Cerebellar nuclear complex (tissue), 1 donor: ENCODE measurements around the gene SSBP3.

Experiments used
- DNase-seq, 2 experiments: peaks; one replicate each; lab custom pipeline; 2025; lab: John Stamatoyannopoulos, UW

SSBP3 gene

DNA sequence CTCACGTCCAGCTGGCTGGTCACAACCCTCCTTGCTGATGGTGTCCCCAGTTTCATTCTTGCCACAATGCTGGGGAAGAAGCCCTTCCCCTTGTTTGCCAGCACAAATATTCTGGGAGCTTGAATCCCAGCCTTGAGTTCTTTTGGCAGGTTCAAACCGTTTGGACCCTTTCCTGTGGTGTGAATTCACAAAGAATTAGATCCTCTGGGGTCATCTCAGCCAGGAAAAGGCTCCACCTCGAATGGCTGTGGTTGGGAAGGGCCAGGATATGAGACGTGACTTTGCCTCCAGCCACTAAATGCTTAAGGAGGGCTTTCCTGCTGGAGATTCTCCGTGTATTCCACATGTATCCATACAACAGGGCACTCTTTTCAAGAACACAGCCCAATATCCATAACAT lies 139.3 kb downstream of the SSBP3 start:
- no peak for DNase-seq

DNA sequence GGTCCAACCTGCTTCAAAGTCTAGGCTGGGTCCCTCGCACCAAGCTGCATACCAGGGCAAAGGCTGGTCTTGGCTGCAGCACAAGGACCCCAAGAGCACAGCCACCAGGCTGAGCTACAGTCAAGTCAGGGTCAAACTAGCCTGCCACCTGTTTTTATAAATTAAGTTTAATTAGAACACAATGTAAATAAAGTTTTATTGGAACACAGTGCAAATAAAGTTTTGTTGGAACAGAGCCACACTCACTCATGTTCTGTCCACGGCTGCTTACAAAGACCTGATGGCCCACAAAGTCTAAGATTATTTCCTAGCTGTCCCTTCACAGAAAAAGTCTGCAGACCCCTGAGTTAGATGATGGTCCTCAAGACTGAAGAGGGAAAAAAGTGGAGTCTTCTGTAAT lies 140.0 kb downstream of the SSBP3 start:
- no peak for DNase-seq

DNA sequence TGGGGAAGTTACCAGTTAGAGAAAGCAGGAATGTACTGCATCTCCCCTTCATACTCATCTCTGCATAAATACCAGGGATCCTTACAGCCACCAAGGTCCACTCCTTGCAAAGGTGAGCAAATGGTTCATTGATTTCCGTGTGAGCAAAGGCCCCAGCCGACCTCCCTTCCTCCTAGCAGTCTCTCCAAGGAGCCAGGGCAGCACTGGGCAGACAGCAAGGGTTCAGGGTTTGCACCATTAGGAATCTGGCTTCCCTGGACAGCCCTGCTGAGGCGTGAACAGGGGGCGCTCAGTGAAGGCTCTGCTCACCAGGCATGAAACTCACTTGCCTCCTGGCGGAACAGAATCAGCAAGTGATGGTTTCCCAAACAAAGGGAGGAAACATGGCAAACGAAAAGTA lies 140.5 kb downstream of the SSBP3 start:
- no peak for DNase-seq

DNA sequence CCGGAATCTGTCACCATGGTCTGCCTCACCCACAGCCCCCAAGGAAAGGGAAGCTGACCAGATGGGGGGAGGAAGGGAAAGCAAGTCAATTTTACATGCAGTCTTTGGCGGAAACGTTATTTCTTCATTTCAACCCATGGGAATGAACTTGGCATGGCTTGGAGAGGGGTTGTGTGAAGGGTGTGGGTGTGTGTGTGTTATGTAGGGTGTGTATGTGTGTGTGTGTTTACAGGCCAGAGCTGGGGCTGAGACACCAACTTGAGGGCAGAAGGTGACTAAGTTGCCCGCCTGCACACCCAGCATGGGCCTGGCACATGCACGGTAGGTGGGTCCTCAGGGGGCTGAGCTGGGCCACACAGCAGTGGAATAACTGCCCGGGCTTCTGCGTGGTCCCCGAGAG lies 141.1 kb downstream of the SSBP3 start:
- no peak for DNase-seq

DNA sequence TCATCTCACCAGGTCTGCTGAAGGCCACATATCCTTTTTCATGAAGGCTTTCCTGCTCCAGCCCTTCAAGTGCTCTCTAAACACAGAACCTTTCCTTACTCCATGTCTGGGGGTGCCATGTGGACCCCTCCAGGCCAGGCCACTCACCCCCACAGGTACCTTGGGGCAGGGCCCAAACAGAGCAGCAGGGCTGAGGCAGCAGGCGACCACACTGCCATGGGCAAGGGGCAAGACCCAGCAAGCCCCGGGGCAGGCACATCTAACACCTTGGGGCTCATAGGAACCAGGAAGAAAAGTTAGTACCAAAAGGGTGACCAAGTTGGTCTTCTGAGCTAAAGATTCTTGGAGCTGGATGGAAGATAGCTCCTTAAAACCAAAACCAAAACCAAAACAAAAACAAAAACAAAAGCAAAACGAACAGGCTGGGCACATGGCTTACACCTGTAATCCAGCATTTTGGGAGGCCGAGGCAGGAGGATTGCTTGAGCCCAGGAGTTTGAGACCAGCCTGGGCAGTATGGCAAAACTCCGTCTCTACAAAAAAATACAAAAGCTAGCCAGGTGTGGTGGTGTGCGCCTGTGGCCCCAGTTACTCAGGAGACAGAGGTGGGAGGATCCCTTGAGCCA lies 142.5 kb downstream of the SSBP3 start:
- no peak for DNase-seq

DNA sequence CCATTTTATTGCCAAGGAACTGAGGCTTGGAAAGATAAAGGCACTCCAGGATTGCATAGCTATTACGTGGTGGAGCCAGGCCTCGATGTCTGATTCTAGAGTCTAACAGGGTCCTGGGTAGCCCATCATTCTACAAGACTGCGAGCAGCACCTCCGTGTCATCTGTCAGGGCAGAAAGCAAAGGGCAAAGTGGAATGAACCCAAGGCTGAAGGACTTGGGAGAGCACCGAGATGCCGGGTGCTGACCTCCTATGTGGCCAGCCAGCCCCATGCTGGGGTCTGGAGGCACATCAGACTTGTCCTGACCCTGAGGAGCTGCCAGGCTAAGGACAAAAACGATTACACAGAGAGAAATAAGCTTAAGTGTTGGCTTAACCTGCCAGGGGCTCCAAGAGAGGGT lies 143.9 kb downstream of the SSBP3 start:
- DNase-seq, result no peak

DNA sequence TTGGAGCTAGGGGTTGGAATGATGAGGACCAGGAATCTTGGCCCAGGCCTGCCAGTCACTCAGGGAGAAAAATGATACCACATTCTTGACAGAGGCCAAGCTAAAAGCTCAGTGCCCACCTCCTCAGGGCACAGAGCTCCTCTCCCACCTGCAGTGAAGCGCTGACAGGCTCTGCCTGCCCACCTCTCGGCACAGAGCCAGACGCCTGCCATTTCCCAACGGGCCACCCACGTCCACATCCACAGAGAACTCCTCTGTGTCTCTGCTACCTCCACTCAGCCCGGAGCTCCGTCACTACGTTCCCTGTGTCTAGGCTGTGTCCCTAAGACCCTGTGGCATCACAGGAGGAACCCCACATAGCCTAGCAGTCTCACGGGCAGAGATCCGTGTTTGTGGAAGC lies 145.4 kb downstream of the SSBP3 start:
- DNase-seq, result no peak

DNA sequence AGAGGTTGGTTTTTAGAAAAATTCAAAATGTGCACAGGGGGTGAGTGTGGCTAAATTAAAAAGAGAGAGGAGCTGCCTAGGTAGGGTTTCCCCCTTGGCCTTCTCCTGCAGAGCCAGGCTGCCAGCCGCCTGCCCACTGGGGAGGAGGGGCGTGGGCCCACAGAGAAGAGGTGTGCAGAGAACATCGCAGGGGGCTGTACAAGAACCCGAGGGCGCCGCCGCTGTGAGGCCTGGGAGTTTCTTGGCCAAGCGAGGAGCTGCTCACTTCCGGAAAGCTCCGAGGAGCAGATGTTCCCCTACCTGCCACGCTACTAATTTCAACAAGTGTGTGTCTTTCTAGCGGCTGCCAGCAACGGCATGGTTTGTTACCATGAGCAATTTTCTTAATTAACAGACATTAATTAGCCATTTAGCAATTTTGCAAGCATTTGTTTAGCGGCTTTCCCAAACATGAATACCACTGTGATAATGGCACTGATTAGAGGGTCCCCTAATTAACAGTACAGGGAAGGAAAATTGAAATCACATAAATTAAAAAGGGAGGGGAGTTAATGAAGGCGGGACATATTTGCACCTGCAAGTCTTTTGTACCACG lies 146.6 kb downstream of the SSBP3 start:
- DNase-seq, result no peak

DNA sequence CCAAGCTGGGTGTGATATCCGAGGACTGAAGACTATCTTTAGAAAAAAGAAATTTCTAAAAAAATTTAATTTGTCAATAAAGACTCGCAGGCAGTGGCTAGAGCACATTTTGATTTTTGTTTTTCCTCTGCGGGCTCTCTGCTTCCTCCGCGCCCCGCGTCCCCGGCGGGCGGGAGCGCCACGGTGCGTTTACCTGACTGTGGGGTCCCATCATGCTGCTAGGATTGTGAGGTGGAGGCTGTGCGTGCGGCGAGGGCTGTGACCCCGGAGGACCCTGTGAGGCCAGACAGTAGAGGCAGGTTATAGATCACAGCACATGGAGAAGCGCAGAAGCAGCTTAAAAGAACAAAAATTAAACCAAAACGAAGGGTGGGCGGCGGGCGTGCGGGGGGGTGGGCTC lies 148.3 kb downstream of the SSBP3 start:
- DNase-seq, result no peak

DNA sequence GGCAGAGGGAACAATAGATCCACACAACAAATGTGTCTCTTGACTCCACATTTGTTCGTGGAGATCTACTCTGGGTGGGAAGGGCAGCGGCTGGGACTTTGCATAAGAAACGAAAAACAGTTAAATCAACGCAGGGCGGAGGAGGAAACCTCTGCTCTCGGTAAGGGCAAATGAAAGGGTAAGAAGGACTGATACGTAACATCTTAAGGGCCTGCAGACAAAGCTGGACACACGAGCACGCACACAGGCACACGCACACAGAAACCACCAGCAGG lies 148.9 kb downstream of the SSBP3 start:
- no peak for DNase-seq

DNA sequence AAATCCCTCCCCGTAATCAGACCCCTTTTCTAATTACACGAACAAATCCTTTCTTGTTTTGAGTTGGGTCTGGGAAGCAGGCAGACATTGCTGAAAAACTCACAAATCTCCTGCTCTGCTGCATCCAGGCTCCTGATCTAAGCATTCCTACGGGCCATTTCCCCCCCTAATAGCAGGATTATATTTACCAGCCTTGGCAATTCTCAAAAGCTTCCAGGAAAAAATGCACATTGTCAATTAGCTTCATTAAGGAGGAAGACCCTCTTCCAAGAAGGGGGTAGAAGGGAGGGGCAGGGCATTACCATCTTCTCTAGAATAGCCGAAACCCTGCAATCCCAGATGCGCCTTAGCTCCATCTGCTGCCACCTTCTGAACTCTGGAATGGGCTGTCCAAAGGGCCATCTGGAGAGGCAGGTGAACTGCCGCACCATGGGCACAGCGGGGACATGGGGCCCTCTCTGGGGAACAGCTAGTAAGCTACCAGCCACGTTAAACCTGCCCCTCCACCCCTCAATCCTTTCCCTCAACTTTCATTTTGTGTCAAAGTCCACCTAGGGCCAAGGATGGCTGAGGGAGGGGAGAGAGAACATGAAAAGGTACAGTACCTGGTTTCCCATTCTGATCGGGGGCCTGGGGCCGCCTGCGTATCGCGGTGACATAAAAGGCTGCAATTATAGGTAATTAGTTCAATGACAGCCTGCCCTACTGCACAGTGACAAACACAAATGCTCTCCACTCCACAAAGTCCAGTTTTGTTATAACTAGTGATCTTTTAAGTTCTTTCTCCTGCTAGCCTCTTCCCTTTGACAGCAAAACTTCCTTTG lies 149.5 kb downstream of the SSBP3 start:
- DNase-seq, result no peak

DNA sequence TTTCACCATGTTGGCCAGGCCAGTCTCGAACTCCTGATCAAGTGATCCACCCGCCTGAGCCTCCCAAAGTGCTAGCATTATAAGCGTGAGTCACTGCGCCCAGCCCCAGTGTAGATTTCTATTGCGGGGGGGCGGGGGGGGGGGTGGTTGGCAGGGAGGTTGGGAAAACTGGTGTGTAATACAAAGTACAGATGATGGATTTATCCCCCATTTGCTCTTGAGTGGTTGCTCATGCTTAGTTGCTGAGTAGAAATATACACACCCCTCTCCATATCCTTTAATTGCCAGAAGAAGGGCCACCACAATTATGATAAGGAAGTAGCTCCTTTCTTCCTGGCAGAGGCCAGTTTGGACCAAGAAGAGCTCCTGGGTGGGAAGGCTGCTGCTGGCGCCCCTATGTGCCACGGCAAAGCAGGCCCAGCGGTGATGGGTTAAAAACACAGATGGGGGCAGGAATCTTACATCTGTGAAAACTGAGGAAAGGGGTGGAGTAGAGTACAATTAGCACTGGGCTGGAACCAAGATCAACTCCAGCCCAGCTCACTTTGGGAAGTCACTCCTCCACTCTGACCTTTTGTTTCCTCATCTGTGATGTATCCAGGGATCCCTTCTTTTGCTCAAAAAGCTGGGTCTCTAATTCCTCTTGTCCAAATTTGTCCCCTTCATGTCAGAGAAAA lies 151.0 kb downstream of the SSBP3 start:
- DNase-seq, result no peak

DNA sequence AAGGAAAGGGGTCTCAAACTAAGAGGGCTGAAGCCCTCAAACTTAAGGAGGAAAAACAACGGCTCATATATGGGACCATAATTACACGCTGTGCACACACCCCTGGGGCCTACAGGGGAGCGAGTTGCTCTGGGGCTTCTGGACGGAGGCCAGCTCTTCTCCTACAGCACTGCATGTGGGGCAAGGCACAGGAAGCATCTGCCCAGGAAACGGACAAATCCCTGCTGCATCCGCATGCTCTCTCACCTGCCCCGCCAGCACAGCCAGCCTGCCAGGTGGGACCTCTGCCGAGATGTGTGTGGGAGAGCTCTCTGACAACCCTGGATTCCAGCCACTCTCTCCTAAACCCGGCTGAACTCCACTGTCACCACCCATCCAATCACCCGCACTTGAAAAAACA lies 152.1 kb downstream of the SSBP3 start:
- peak; percentile 11 to 65 for DNase-seq

DNA sequence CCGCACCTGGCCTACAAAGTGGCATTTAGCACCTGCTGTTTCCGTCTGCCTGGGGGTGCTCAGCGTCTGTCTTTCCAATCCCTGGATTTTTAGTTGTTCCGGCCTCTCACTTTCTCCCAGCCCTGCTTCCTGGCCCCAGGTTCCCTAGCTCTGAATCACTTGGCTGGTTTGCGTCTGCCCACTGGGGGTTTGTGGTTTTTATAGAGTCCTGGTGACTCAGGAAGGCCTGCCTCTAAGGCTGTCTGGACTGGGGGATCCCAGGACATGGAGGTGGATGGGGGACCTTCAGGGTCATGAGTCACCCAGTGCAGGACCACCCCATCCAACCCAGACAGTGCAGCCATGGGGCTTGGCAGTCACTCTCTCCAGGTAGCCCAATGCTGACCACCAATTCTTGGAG lies 152.7 kb downstream of the SSBP3 start:
- no peak for DNase-seq

DNA sequence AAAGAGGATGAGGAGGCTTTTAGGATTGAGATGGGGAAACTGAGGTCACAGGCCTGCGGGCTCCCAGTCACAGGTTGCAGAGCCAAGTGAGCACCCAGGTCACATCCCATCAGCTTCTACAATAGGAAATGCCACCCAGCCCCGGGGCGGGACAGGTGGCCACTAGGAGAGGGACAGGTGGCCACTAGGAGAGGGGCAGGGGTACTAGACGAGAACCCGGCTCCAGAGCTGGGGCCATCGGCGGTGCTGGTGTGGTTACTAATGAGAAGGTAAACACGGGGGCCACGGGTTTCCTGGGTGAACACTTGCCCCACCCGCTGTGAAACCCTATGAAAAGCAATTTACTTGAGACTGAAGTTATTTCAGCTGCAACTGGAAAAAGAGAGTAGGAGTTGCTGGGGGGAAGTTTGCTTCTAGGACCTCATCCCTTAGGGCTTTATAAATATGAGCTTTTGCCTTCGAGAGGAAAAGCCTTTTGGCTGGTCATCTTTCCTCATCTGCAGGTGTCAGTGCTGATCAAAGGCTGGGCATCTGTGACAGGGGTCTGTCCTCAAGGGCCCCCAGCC lies 153.7 kb downstream of the SSBP3 start:
- DNase-seq, result no peak

DNA sequence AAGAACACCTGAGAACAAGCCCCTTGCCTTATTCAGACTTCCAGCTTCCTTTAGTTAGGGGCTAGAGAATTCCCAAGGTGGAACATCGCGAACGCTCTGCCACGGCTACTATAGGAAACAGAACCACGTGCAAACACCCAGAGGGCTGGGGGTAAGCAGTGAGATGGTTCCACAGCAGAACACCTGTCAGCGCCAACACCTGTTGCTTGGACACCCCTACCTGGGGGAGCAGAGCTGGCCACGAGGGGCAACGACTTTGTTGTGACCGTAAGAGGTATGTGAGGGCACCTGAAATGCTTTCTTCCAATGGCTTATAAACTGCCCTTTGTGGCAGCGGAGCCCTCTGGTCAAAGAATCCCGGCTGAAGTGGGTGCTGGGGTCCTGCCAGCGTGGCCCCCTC lies 155.5 kb downstream of the SSBP3 start:
- DNase-seq, result no peak

DNA sequence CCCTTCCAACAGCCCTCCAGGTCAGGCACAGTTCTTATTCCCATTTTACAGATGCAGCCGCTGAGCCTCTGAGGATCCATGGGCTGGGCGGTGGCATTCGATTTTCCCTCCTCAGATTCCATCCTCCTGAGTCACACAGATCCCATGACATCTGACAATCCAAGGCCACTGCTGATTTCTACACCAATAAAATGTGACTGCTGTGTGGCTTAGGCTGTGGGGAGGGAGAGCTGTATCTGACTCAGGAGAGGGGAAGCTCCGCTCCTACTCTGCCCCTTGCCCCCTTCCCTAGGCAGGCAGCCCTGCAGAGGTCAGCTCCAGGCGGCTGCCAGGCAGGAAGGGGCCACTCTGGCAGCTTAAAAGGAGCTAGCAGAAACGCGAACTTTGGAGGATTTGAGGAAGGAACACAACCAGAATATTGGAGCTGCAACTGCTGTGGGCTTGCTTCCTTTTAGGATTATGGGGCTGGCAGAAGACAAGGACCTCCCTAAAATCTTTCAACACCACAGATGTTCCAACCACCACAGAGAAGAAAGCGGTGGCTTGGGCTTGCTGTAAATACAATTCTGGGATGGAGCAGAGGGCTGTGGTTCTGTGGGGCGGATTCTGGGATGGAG lies 156.3 kb downstream of the SSBP3 start:
- no peak for DNase-seq

DNA sequence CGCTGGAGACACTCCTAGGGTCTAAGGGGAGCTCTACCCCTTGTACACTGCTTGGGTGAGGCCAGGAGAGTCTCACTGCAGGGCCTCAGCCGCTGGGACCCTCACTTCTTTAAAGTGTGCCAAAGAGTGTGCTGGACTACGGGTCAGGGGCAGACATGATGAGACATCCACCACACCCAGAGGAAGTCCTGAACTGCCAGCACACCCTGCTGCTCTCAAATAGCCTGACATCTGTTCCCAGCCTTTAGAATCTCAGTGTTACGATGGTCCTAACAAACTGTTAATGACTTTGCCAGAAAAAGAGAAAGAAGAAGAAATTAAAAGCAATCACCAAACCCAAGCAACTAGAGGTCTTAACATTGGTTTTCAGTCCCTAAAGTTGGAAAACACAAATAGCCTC lies 157.2 kb downstream of the SSBP3 start:
- DNase-seq, result no peak

DNA sequence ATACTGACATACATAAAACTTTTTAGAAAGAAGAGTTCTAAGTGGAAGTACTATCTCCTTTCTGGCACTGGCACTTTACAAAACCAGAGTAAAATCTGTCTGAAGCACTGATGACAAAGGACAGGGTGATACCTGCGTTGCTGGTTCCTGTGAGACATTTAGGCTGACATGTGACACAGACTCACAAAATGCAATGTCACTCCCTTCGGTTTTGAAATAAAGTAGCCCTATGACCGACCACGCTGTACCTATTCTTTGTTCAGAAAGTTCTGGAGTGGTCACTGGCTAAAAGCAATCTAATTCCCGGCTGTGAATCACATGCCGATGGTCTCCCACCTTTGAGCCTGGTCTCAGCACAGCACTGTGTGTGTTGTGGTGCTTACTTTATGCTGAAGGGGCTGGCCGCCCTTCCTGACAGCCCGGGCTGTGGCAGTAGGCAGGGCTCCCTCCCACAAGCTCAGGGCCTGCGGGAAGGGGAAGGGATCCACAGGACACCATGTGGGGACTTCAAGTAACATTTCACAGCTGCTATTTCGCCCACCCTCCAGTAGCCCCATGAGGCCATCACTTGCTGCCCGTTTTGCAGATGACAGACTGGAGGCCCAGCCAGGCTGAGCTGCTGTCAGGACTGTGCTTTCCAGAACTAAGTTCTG lies 158.2 kb downstream of the SSBP3 start:
- DNase-seq, result no peak

DNA sequence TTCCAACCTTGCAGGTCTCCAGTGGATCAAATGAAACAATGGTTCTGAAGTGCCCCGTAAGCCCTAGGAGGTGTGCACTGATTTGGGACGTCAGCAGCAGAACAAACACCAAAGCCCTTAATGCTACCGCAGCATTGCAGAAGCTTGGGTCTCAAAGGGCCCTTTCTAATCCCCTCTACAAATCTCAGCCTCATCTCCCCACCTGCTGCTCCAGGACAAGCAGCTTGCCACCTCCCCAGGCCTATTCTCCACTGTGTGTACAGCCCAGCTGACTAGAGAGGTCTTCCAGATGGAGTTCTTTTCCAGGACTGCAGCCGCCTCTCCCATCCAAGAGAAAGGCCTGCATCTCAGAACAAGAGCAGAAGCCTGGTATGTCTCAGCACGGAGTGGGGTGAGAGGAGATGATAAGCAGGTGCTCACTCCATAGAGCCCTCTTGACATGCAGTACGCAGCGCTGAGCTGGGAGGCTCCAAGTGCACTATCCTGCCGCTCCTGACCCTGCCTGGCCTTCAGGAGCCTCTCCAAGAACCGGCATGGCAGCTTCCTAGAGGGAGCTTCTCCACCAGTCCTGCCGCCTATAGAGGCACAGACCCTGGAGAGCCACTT lies 160.0 kb downstream of the SSBP3 start:
- DNase-seq, result no peak

DNA sequence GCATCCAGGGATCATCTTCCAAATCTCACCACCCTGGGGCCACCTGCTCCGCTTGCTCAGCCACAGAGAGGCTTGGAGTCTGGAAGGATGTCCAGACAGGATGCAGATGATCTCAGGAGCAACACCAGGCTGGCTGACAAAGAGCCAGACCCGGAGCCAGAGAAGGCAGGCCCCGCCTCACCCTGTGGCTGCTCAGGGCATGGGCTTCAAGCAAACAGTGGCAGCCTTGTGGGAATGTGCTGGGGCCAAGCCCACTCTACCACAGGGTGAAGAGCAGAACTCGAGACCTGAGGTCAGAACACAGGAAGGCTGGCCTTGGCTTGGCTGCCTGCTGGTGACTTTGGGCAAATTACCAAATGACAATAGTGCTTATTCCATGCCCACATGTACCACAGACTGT lies 160.7 kb downstream of the SSBP3 start:
- peak in 1 of 2 experiments; percentile 53 for DNase-seq
